IPS-18a (cell line): ENCODE data around the gene MDC1.
"Not testable (repeated sequence)": the region's sequence is repeated elsewhere in the genome, so short reads cannot be mapped to it uniquely, and the experiment has no call there.

Experiments
- H3K27ac ChIP-seq: one replicate; pipeline ENCODE4 v1.5.1; 2013; ENCODE audit warnings: low read length
- H3K27me3 ChIP-seq: one replicate; pipeline ENCODE4 v1.6.1; 2013; ENCODE audit warnings: mild to moderate bottlenecking, low read length; ENCODE audit not compliant: control insufficient read depth, insufficient read depth
- H3K36me3 ChIP-seq: one replicate; pipeline ENCODE4 v1.6.1; 2013; ENCODE audit warnings: low read depth, low read length; ENCODE audit not compliant: control insufficient read depth
- H3K4me1 ChIP-seq: one replicate; pipeline ENCODE4 v1.6.1; 2013; ENCODE audit warnings: low read depth, low read length; ENCODE audit not compliant: control insufficient read depth
- H3K4me3 ChIP-seq: one replicate; pipeline ENCODE4 v1.5.1; 2013; ENCODE audit warnings: low read length
- H3K9ac ChIP-seq: one replicate; pipeline ENCODE4 v1.6.1; 2013; ENCODE audit warnings: mild to moderate bottlenecking, low read length, moderate library complexity
- H3K9me3 ChIP-seq: one replicate; pipeline ENCODE4 v1.6.1; 2013; ENCODE audit warnings: low read depth, low read length; ENCODE audit not compliant: control insufficient read depth

MDC1 gene

DNA sequence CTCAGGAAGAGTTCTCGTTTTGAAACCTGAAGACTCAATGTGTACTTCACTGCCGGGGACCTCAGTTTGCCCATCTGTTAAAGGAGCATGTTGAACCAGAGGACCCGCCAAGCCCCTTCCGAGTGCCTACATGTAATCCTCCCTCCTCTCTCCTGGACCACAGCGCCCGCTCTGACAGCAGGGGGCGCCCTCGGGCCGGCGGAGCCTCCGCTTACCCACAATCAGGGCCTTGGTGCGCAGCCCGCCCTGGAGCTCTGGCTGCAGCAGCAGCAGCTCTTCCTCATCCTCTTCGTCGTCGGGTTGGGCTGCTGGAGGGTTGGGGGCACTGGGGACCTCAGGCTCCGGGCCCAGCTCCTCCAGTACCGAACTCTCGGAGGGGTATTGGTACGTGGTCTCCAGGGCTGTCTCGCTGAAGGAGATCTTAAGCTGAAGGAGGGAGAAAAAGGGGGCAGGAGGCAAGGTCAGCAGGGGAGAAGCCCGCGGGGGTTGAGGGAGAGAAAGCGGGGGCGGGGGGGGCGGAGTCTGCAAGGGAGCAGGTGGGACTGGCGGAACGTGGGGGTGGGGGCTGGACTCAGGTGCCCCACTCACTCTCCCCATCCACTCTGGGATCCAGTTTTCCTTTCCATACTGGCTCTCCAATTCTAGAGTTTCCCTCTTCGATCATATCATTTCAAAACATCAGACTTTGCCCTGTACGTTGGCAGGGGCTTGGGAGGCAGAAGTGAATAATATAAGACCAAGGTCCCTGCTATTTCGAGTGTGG lies 37.9 kb downstream of the MDC1 start:
- Histone ChIP-seq H3K27me3 (no peaks in the 10 kb centered on the region), H3K36me3 (peaks cover 10% of the 10 kb centered on the region), H3K9ac (no peak overlapping the region), H3K4me3 (peak overlapping the region; percentile 37), H3K27ac (no peak overlapping the region), H3K4me1 (peaks cover 29% of the 10 kb centered on the region), H3K9me3 (no peaks in the 10 kb centered on the region)

DNA sequence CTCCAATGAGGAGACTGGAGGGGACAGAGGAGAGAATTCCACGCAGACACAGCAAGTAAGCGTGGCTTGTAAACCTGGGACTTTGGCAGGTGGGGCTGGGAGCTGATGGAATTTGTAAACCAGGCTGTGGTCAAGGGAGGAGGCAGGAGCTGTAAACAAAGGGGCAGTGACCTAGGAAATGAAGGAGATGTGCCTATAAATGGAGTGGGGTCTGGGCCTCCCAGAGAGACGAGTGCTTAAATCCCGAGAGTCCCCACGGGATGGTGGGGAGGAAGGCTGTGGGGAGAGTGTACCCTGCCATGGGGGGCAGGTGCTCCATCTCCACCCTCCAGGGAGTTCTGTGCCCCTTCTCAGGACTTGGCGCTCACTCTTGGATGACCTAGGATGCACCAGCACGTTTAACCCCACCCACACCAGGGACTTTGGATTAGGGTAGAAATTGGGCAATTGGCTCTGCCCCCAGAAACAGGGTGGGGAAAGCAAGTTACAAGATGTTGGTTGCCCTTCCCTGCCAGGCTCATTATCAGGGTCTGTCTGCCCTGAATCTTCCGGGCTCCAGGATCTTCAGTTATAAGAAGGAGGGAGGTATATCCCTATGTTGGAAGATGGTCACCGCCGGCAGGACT lies 40.3 kb downstream of the MDC1 start:
- Histone ChIP-seq H3K9ac (no peak overlapping the region), H3K36me3 (peaks cover 10% of the 10 kb centered on the region), H3K27me3 (no peaks in the 10 kb centered on the region), H3K27ac (no peak overlapping the region), H3K4me1 (peaks cover 6% of the 10 kb centered on the region), H3K4me3 (no peak overlapping the region), H3K9me3 (no peaks in the 10 kb centered on the region)

- Histone ChIP-seq H3K27me3 (no peaks in the 10 kb centered on the region), H3K9me3 (no peaks in the 10 kb centered on the region), H3K4me3 (peak within 1 kb of the TSS; percentile 98), H3K9ac (peak within 1 kb of the TSS; percentile 78), H3K4me1 (no peaks in the 10 kb centered on the region), H3K27ac (peak within 1 kb of the TSS; percentile 31), H3K36me3 (peaks cover 26% of the 10 kb centered on the region)
These were observed 44.4 kb downstream of the MDC1 start, which contains the start of gene DHX16 for GRCh38 chr6:30672445-30673253. Gene DHX16 (minus strand): TSS chr6:30673006. CDS start chr6:30672841, 165 bp downstream.

- H3K9me3 ChIP-seq = no peaks in the 10 kb centered on the region
- no peak overlapping the region for H3K9ac ChIP-seq
- no peaks in the 10 kb centered on the region for H3K4me1 ChIP-seq
- H3K27me3 ChIP-seq = no peaks in the 10 kb centered on the region
- H3K4me3 ChIP-seq = no peak overlapping the region
- no peak overlapping the region for H3K27ac ChIP-seq
- H3K36me3 ChIP-seq = peaks cover 24% of the 10 kb centered on the region
These were observed 46.1 kb downstream of the MDC1 start for GRCh38 chr6:30670760-30671527.

GRCh38 chr6:30666300-30666699 lies 50.8 kb downstream of the MDC1 start:
- not testable (repeated sequence) for H3K9me3 ChIP-seq, H3K4me1 ChIP-seq, H3K9ac ChIP-seq, H3K4me3 ChIP-seq, H3K27ac ChIP-seq, H3K27me3 ChIP-seq
- peaks cover 58% of the 10 kb centered on the region for H3K36me3 ChIP-seq

GRCh38 chr6:30664994-30665767 lies 51.9 kb downstream of the MDC1 start:
- no peaks in the 10 kb centered on the region for H3K27me3 ChIP-seq
- no peak overlapping the region for H3K4me3 ChIP-seq
- peaks cover 52% of the 10 kb centered on the region for H3K36me3 ChIP-seq
- no peaks in the 10 kb centered on the region for H3K4me1 ChIP-seq
- no peak overlapping the region for H3K9ac ChIP-seq
- no peaks in the 10 kb centered on the region for H3K9me3 ChIP-seq
- no peak overlapping the region for H3K27ac ChIP-seq

DNA sequence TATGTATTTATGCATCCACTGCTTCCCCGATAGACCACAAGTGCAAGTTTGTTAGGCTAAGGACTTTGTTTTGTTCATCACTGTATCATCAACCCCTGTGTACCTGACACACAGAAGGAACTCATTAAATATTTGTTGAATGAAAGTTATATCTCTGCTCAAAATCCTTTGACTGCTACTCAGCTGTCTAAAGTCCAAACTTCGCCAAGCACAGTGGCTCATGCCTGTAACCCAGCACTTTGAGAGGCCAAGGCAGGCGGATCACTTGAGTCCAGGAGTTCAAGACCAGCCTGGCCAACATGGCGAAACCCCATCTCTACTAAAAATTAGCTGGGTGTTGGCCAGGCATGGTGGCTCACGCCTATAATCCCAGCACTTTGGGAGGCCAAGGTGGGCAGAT lies 59.2 kb downstream of the MDC1 start:
- H3K36me3 ChIP-seq = peaks cover 69% of the 10 kb centered on the region
- not testable (repeated sequence) for H3K9me3 ChIP-seq, H3K4me1 ChIP-seq, H3K4me3 ChIP-seq, H3K9ac ChIP-seq, H3K27me3 ChIP-seq, H3K27ac ChIP-seq

DNA sequence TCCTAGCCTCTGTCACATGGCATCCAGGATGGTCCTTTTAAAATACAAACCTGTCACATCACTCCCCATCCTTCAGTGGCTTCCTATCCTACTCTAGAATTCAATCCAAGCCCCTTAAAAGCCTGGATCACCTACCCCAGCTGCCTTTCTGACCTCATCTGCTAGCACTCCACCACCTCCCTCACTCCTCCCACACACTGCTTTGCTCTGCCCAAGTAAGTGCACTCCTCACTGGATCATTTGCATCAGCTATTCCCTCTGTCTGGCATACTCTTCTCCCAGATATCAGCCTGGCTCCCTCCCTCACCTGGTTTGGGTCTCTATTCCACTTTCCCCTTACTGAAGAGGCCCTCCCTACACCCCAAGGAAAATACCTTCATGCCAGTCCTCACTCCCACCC lies 59.6 kb downstream of the MDC1 start:
- H3K36me3 ChIP-seq = peaks cover 68% of the 10 kb centered on the region
- H3K9me3 ChIP-seq = no peaks in the 10 kb centered on the region
- no peak overlapping the region for H3K27ac ChIP-seq
- H3K4me3 ChIP-seq = no peak overlapping the region
- no peaks in the 10 kb centered on the region for H3K27me3 ChIP-seq
- H3K9ac ChIP-seq = no peak overlapping the region
- H3K4me1 ChIP-seq = no peaks in the 10 kb centered on the region

- Histone ChIP-seq H3K9ac (no peak overlapping the region), H3K9me3 (no peaks in the 10 kb centered on the region), H3K36me3 (peaks cover 68% of the 10 kb centered on the region), H3K4me3 (no peak overlapping the region), H3K27ac (no peak overlapping the region), H3K27me3 (no peaks in the 10 kb centered on the region), H3K4me1 (no peaks in the 10 kb centered on the region)
These were observed 60.6 kb downstream of the MDC1 start for GRCh38 chr6:30656513-30656912.

DNA sequence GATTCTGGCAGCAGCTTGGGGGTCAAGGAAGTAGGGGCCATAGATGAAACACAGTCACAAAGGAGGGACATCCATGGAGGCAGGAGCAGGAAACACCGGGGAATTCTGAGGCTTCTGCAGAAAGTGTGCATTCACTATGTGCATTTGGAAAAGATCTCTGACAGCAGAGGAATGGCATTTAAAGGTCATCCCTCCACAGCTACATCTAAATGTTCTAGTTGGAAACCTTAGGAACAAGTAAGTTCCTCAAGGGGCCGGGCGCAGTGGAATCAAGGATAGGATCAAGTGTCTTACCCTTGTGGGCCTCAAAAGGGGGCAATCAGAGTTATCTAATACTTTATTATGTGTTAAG lies 61.4 kb downstream of the MDC1 start:
- no peak overlapping the region for H3K9ac ChIP-seq
- H3K27me3 ChIP-seq = no peaks in the 10 kb centered on the region
- H3K9me3 ChIP-seq = no peaks in the 10 kb centered on the region
- no peak overlapping the region for H3K27ac ChIP-seq
- peaks cover 74% of the 10 kb centered on the region for H3K36me3 ChIP-seq
- H3K4me1 ChIP-seq = no peaks in the 10 kb centered on the region
- no peak overlapping the region for H3K4me3 ChIP-seq
